Panc1 (cell line): ENCODE results near the gene CCDC85C. TPM values are rescaled to one million over a fixed set of nuclear protein-coding genes. Genes with fewer than 3 reads are reported as not detected.

Experiments used
- ATAC-seq: fragments of 200-7000 bp; cut with Tn5 transposase; 2 replicates; pipeline ENCODE4 v1.9.1; 2020; ENCODE audit warnings: mild to moderate bottlenecking, moderate library complexity
- BruUV-seq: library from RNA; stranded (reverse); fragments of 400-500 nt; replicated peaks from 2 replicates; lab custom pipeline; 2021; lab: Mats Ljungman, UMichigan
- CTCF ChIA-PET: fragments of 300-600 bp; sonication (Branson Sonifier 250); formaldehyde crosslinking; loops from one replicate; lab custom pipeline; 2022; ENCODE audit warnings: antibody characterized with exemption; lab: Charles Lee
- POLR2A ChIA-PET: fragments of 300-600 bp; sonication (Branson Sonifier 250); formaldehyde crosslinking; loops from one replicate; lab custom pipeline; 2022; ENCODE audit warnings: antibody characterized with exemption; lab: Charles Lee
- DNase-seq: peaks from one replicate; pipeline ENCODE4 v3.0.0-alpha.2; 2010; ENCODE audit warnings: low read depth, low spot score
- H3K27ac ChIP-seq: 2 replicates; pipeline ENCODE4 v1.5.1; 2011; ENCODE audit warnings: mild to moderate bottlenecking, low read length, inconsistent platforms
- H3K27me3 ChIP-seq: fragments of 200-500 bp; sonication (Bioruptor generic); 2 replicates; pipeline ENCODE4 v1.6.0; 2014; ENCODE audit warnings: low read length, inconsistent platforms; ENCODE audit not compliant: control insufficient read depth, insufficient read depth
- H3K36me3 ChIP-seq: fragments of 200-500 bp; sonication (Bioruptor generic); 2 replicates; pipeline ENCODE4 v1.5.1; 2014; ENCODE audit warnings: inconsistent platforms, mild to moderate bottlenecking, low read length, moderate library complexity; ENCODE audit not compliant: control insufficient read depth, insufficient read depth
- H3K4me1 ChIP-seq: 2 replicates; pipeline ENCODE4 v1.5.1; 2011; ENCODE audit warnings: inconsistent platforms, mild to moderate bottlenecking, low read length, moderate library complexity; ENCODE audit not compliant: control insufficient read depth, insufficient read depth
- H3K4me3 ChIP-seq, 2 experiments: 2 replicates each; pipeline ENCODE4 v1.5.1; 2011 to 2012; ENCODE audit warnings: low read depth in 2 of 2, low read length in 2 of 2, mild to moderate bottlenecking in 2 of 2, inconsistent platforms in 1 of 2, moderate library complexity in 1 of 2
- H3K9me3 ChIP-seq: fragments of 200-500 bp; sonication (Bioruptor generic); 2 replicates; pipeline ENCODE4 v1.5.1; 2014; ENCODE audit warnings: low read depth, mild to moderate bottlenecking, inconsistent platforms, low read length, moderate library complexity; ENCODE audit not compliant: control insufficient read depth, insufficient read depth
- CTCF ChIP-seq: fragments of 450-650 bp; IDR thresholded peaks from 2 replicates; pipeline ENCODE4 v1.5.1; 2017; ENCODE audit warnings: mild to moderate bottlenecking
- POLR2AphosphoS5 ChIP-seq: IDR thresholded peaks from 2 replicates; pipeline ENCODE4 v1.6.1; 2012; ENCODE audit warnings: mild to moderate bottlenecking, low read depth, low read length, moderate library complexity
- REST ChIP-seq, 2 experiments: IDR thresholded peaks; 2 replicates each; pipeline ENCODE4 v1.6.1; 2011 to 2012; ENCODE audit warnings: low read depth in 2 of 2, control low read depth in 1 of 2, low read length in 1 of 2, mild to moderate bottlenecking in 1 of 2, moderate library complexity in 1 of 2; ENCODE audit not compliant: insufficient read depth in 1 of 2
- SIN3A ChIP-seq: IDR thresholded peaks from 2 replicates; pipeline ENCODE4 v1.6.1; 2012; ENCODE audit warnings: low read depth, mild to moderate bottlenecking, low read length, moderate library complexity, borderline replicate concordance; ENCODE audit not compliant: insufficient read depth
- TCF7L2 ChIP-seq: IDR thresholded peaks from 2 replicates; pipeline ENCODE4 v1.6.1; 2011; ENCODE audit warnings: mild to moderate bottlenecking, low read depth, low read length, inconsistent platforms
- in situ Hi-C: cut with HindIII; loops from 2 replicates; pipeline ENCODE4 v1.10.0; 2016; ENCODE audit warnings: low sequenced_read_pairs, low pct_unique_long_range_greater_than_20kb
- intact Hi-C: fragments of 100-400 bp; cut with micrococcal nuclease; formaldehyde crosslinking; loops from one replicate; pipeline ENCODE4 v1.10.0; 2022; ENCODE audit not compliant: unreplicated experiment
- total RNA-seq: library from RNA; stranded (reverse); gene quantifications from one replicate; pipeline ENCODE4 v1.2.1, GENCODE V29; 2021; ENCODE audit not compliant: unreplicated experiment

The CCDC85C gene
- total RNA-seq, 1 experiment from 2014 or later: 96.6 TPM

GRCh38 chr14:99579120-99579836 is 24.7 kb downstream of the CCDC85C start:
- Histone ChIP-seq H3K9me3 (no peaks in the 10 kb centered on the region), H3K27me3 (no peaks in the 10 kb centered on the region), H3K4me1 (peaks cover 55% of the 10 kb centered on the region), H3K36me3 (no peaks in the 10 kb centered on the region), H3K27ac (peak overlapping the region; percentile 74), H3K4me3 (no peak overlapping the region)
- intact Hi-C loops: no loop called here
- POLR2A ChIA-PET: no interaction called here
- CTCF ChIA-PET: no interaction called here
- TF ChIP-seq CTCF (no peak), POLR2AphosphoS5 (no peak), SIN3A (no peak), REST (IDR thresholded peaks at IDR 0.05; ENCODE audit: insufficient read depth in 1 of 2, low read depth in 2 of 2, low read length in 1 of 2) (no peak), TCF7L2 (no peak)
- no peak for ATAC-seq
- in situ Hi-C loops: no loop called here
- BruUV-seq: no TSS peak
- no peak for DNase-seq

- ATAC-seq: no peak
- H3K27ac ChIP-seq: peak overlapping the region; percentile 74
- intact Hi-C loops: no loop called here
- H3K36me3 ChIP-seq: no peaks in the 10 kb centered on the region
- no TSS peak for BruUV-seq
- no peaks in the 10 kb centered on the region for H3K27me3 ChIP-seq
- peaks cover 61% of the 10 kb centered on the region for H3K4me1 ChIP-seq
- in situ Hi-C loops: no loop called here
- H3K4me3 ChIP-seq: no peak overlapping the region
- ChIA-PET CTCF (no interaction called here), POLR2A (no interaction called here)
- TF ChIP-seq TCF7L2: no peak
- no peaks in the 10 kb centered on the region for H3K9me3 ChIP-seq
- DNase-seq: no peak
These were observed 25.4 kb downstream of the CCDC85C start for GRCh38 chr14:99578541-99579101.
